ENCODE measurements around the gene SPNS3.

SPNS3 gene

DNA sequence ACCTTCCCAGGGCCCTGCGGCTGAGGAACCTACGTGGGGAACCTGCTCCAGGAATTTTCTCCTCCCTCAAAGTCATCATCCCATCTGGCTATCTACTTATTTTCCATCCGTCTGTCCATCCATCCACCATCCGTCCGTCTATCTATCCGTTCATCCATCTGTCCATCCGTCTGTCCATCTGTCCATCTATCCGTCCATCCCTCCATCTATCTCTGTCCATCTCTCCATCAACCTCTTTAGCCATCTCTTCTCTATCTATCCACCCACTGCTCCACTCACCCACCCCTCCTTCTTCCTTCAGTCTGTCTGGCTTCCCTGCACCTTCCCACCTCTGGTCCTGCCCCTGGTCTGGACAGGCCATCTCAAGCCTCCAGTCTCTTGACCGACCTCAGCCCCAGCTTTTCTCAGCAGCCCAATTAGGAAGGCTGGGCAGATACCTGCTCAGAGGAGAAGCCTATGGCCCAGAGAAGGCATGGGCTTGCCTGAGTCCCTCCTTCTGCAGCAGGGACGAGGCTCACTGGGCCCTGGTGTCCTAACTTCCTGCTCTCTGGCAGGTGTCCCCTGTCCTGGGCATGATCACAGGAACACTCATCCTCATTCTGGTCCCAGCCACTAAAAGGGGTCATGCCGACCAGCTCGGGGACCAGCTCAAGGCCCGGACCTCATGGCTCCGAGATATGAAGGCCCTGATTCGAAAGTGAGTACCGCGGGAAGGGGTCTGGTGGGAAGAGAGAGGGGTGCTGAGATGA is 98.4 kb downstream of the SPNS3 start:
- no peak for DNase-seq

DNA sequence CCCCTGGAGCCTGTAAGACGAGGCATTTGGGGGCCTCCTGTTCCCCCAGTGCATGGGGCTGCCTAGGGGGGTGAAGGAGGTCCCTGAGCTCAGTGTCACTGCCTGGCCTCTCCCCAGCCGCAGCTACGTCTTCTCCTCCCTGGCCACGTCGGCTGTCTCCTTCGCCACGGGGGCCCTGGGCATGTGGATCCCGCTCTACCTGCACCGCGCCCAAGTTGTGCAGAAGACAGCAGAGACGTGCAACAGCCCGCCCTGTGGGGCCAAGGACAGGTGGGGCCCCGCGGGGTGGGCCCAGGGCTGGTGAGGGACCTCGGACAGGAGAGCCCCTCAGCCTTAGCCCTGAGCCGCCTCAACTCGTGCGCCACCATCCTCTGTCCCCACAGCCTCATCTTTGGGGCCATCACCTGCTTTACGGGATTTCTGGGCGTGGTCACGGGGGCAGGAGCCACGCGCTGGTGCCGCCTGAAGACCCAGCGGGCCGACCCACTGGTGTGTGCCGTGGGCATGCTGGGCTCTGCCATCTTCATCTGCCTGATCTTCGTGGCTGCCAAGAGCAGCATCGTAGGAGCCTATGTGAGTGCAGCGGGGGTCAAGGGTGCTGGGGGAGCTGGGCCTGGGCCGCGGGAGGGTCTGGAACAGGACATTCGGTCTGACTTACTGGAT is 99.3 kb downstream of the SPNS3 start:
- no peak for DNase-seq

GRCh38 chr17:4533523-4534504 is 100.1 kb downstream of the SPNS3 start:
- no peak for DNase-seq

DNA sequence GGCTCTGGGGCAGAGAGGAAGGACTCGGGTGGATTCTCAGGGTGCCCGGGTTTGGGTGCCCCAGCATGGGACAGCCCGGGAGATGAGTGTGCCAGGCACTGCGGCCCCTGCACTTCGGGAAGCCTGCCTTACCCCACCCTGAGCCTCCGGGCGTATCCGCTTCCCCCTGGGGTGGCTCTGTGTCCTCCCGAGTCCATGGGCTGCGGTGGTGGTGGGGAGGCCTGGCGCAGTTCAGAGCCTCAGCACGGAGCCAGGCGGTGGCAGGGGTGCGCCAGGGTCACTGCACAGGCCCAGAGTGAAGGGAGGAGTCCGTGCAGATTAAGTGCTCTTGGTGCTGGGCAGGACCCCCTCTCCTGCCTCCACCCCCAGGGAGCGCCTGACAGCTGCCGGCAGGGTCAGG is 100.8 kb downstream of the SPNS3 start:
- DNase-seq, result no peak

DNA sequence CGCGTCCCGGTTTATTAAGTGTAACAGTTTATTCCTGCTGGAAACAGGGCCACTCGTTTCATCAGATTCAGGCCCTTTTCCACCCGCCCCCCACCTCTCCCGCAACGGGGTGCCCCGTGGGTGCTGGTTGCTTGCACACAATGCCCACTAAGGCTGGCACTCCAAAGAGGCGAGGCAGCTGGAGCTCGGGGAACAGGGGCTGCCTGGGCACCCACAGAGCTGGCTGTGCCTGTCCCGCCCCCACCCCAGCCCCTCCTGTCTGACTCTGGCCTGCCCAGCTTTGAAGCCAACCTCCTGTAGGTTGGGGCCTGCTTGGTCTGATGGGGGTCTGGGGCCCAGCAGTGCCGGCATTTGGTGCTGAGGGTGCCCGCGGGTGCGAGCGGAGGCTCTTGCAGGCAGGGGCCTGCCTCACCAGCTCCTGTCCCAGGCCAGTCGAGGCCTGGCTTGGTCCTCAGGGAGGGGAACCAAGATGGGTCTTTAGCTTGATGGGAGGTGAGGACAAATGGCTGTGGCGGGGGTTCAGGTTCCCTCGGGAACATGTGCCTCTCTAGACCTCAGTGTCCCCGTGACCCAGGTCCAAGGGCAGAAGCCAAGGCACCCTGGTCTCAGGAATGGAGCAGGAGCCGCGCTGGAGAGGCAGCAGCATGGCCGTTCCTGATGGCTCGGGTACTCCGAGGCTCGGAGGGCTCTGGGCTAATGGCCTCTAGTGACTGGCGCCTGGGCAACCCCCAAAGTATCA is 101.4 kb downstream of the SPNS3 start:
- no peak for DNase-seq

DNA sequence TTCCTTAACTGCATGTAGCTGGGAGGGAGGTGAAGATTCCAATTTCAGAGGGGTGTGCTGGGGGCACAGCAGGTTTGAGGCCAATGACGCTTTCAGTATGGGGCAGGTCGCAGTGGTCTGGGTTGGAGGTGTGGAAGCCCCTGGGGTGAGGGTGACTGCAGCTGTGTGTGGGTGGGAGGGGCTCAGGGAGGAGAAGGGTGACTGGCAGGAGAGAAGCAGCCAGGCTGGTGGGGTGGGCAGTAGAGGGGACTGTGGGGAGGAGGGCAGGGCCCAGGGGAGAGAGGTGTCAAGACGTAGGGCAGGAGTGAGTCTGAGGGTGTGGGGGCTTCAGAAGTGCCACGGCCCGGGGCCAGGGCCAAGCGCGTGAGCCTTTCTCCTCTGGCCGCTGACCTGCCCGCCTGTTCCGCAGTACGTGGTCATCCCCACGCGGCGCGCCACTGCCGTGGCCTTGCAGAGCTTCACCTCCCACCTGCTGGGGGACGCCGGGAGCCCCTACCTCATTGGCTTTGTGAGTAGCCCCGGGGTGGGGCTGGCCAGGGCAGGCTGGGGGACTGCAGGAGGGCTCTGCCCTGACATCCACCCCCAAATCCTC is 102.0 kb downstream of the SPNS3 start:
- no peak for DNase-seq

GRCh38 chr17:4536259-4536741 is 102.6 kb downstream of the SPNS3 start:
- DNase-seq, result no peak

DNA sequence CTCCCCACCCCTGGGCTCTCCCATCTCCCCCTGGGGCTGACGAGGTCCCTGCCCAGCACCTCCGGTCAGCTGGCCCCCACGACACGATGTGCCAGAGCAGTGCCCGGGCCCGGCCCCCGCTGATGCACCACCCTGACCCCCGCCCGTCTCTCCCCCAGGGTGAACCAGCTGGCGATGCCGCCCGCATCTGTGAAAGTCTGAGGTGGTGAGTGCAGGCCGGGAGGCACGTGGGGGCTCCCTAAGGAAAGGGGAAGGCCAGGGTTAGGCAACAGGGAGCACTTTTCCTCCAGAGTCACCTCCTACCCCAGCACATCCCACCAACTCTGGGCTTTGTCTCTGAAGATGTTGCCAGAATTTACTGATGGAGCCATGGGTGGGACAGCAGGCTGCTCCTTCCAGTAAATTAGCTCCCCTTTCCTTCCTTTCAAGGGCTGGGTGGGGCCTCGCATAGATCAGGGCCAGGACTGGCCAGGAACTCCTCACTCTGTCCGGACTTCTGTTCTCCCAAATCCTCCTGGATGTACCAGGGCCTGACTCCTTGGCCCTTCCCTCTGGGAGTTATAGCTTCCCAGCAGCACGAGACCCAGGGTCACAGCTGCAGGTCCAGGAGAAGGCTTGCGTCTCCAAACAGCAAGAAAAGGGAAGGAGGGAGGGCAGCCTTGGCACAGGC is 103.1 kb downstream of the SPNS3 start:
- no peak for DNase-seq

All from effector CD8-positive, alpha-beta T cell (primary cell).